GM21447 (cell line): ENCODE results near the gene PLGRKT.
A peak's percentile ranks its signal among the peaks of the same experiment; 100 is the strongest.
"Not testable (repeated sequence)": the region's sequence is repeated elsewhere in the genome, so short reads cannot be mapped to it uniquely, and the experiment has no call there.

ENCODE experiments used
- ATAC-seq: cut with Tn5 transposase; IDR thresholded peaks from one replicate; pipeline ENCODE4 v1.9.1; 2021; ENCODE audit not compliant: unreplicated experiment

Gene PLGRKT

GRCh38 chr9:5453004-5453403 is 15.3 kb upstream of the PLGRKT start:
- ATAC-seq: no peak

DNA sequence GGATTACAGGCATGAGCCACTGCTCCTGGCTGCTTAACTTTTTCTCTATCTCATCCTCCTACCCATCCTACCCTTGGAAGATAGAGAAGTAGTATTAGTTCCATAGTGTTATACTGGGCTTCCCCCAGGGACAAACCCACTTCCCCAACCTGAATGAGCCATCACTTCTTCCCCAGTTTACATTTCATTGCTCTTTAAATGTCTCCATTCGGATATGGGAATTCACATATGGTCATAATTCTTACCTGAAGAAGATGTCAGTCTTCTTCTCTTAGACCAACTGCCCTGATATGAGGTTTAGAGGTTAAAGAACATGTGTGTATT is 14.5 kb upstream of the PLGRKT start:
- ATAC-seq: no peak

- ATAC-seq: peak; percentile 44
These were observed 12.8 kb upstream of the PLGRKT start, which contains the start of gene CD274 for GRCh38 chr9:5450359-5451091. Gene CD274 (plus strand): TSS chr9:5450542. CDS start chr9:5456114, 5,572 bp downstream.

GRCh38 chr9:5449521-5450358 is 12.0 kb upstream of the PLGRKT start:
- ATAC-seq: no peak

DNA sequence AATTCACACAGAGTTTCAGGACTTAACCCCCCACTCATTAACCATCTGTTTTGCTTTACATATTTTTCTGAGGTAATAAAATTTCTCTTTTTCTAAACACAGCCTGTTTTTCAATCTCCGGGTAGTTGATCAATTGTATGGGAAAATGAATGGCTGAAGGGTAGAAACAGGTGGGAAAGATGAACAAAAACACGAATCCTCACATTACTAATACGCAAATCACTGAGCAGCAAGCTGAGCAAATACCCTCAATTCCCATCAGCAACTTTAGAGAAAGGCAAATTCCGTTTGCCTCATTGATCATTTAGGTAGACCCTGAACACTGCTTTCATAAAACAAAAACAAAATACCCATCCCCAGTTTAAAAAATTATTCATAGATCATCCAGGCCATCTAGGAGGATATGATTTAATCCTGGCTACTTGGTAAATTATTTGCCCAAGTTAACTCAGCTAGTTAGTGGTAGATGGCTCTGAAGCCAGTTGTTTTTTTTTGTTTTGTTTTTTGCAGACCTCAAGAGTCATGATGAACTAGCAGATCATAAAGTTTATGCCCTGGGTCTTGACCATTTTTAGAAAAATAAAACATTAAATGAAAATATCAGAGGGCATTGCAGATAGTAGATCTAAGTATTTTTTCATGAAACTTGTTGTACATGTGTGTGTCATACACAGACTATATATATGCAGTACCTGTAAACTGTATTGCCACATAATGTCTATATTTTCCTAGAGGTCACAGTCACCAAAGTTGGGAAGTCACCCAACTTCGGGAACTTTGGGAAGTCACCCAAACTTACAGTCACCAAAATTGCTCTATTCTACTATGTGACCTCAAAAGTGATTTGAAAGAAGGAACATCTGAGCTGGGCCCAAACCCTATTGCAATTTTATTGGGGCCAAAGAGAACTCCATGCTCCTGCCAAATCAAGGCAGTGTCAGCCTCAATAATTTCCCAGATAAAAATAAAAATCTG is 11.0 kb upstream of the PLGRKT start:
- no peak for ATAC-seq

DNA sequence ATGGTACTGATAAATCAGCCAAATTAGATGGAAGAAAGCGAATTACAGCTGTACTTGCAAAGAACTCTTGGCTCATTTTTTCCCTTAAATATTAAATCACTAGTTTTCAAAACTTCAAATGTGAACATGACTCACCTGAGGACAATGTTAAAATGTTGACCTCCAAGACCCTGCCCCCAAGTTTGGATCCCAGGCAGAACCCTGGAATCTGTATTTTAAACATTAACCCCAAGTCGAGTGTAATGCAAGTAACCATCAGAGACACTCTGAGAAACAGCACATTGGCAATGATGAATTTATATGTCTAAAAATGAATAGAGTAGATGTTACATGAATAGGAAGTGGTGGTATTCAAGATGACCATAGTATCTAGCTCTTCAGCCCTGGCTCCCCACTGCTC is 10.3 kb upstream of the PLGRKT start:
- no peak for ATAC-seq

GRCh38 chr9:5447337-5447736 is 9.6 kb upstream of the PLGRKT start:
- no peak for ATAC-seq

DNA sequence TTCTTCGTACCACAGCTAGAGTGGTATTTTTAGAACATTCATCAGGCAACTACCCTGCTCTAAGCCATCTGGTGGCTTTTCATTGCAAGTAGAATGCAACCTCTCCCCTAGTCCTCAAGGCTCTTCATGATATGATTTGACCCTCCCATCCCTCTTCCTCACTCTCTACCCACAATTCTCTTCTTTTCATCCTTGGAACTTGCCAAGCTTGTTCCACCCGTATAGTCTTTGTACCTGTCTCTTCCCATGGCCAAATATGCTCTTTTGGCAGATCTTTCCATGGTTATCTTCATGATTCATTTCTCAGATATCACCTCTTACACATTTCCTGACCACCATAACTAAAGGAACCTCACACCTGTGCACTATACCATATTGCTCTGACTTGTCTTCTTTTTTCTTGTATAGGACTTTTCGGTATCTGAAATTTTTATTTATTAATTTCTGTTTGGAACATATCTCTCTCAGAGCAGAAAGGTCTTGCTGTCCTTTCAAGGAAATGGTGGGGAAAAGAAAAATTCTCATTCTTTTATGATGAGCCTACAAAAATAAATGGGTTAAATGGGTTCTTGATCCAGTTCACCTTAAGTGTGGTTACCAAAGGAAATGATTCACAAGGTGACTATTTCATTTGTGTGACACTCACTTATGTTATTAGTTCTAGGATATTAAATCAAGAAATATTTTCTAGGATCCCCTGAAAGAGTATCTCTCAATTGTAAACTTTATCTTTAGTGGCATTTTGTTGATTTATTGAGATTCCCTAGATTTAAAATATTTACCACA is 8.9 kb upstream of the PLGRKT start:
- ATAC-seq: no peak

GRCh38 chr9:5445886-5446285 is 8.2 kb upstream of the PLGRKT start:
- ATAC-seq: no peak

DNA sequence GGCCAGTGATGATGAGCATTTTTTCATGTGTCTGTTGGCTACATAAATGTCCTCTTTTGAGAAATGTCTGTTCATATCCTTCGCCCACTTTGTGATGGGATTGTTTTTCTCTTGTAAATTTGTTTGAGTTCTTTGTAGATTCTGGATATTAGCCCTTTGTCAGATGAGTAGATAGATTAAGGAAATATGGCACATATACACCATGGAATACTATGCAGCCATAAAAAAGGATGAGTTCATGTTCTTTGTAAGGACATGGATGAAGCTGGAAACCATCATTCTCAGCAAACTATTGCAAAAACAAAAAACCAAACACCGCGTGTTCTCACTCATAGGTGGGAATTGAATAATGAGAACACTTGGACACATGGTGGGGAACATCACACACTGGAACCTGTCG is 7.4 kb upstream of the PLGRKT start:
- ATAC-seq: not testable (repeated sequence)

DNA sequence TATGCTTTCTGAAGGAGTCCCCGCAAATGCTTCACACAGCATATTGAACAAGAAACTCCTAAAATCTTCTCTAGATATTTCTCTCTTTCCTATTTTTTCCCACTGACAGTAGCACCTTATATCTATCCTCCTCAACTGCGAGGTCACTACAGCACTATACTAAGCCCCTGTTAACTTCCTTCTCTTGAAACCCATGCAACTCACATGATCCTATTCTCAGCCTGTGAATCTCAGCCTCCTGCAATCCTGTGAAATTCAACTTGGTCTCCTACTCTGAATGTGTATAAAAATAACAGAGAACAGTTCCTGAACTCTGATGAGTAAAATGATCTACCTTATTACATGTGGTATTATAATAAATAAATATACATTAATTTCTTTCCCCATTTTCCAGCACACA is 6.1 kb upstream of the PLGRKT start:
- no peak for ATAC-seq

GRCh38 chr9:5442400-5443011 is 4.8 kb upstream of the PLGRKT start:
- ATAC-seq: no peak

GRCh38 chr9:5441043-5441442 is 3.3 kb upstream of the PLGRKT start:
- ATAC-seq: no peak

DNA sequence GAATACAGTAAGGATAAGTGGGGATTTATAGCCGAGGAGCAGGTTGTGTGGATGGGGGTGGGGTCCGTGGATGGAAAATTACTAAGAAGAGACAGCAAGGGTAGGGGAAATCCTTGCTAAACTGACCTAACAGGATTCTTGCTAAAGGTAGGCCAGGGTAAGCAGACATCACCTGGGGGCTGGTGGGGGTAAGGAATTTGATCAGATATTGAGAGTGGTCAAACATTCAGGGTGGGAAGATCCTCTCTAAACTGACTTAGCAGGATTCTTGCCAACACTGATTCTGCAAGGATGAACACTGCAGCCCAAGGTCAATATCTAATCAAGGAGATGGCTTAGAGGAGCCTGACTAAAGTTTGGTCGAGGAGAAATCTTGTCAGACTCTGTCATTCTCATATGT is 2.7 kb upstream of the PLGRKT start:
- no peak for ATAC-seq

- peak; percentile 65 for ATAC-seq
These were observed 807 bp upstream of the PLGRKT start for GRCh38 chr9:5438301-5439162.

- no peak for ATAC-seq
These were observed 1.3 kb downstream of the PLGRKT start for GRCh38 chr9:5436441-5436840.

DNA sequence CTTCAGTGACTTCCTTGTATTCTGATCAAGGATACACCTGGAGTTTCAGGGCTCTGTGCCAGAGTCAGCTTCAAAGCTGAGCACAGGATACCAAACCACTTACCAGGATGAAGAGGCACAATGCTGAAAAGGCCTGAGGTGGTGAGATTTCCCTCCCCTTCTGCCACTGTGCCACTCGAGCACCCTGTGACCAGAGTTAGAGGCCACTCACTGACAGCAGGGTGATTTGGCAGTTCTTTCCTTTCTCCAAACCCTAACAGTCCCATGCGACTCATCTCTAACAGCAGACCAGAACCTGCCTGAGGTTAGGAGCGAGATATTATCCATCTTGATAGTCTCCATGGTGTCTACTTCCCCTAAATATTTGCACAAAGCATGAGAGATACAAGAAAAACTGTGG is 1.8 kb downstream of the PLGRKT start:
- ATAC-seq: no peak

DNA sequence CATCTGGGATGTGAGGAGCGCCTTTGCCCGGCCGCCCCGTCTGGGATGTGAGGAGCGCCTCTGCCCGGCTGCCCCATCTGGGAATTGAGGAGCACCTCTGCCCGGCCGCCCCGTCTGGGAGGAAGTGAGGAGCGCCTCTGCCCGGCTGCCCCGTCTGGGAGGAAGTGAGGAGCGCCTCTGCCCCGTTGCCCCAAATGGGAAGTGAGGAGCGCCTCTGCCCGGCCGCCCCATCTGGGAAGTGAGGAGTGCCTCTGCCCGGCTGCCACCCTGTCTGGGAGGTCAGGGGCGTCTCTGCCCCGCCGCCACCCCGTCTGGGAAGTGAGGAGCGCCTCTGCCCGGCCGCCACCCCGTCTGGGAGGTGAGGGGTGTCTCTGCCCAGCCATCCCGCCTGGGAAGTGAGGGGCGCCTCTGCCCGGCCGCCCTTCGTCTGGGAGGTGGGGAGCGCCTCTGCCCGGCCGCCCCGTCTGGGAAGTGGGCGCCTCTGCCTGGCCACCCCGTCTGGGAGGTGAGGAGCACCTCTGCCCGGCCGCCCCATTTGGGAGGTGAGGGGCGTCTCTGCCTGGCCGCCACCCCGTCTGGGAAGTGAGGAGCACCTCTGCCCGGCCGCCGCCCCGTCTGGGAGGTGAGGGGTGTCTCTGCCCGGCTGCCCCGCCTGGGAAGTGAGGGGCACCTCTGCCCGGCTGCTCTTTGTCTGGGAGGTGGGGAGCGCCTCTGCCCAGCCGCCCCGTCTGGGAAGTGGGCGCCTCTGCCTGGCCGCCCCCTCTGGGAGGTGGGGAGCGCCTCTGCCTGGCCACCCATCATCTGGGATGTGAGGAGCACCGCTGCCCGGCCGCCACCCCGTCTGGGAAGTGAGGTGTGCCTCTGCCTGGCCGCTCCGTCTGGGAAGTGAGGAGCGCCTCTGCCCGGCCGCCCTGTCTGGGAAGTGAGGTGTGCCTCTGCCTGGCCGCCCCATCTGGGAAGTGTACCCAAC is 3.6 kb downstream of the PLGRKT start:
- ATAC-seq: not testable (repeated sequence)
